Osteocyte (in vitro differentiated cells): ENCODE measurements around the gene CD200R1L. TPM values are rescaled to one million over a fixed set of nuclear protein-coding genes. Genes with fewer than 3 reads are reported as not detected.

ENCODE experiments used
- DNase-seq: peaks from one replicate; pipeline ENCODE4 v3.0.0; 2021; ENCODE audit warnings: mixed read lengths; ENCODE audit not compliant: unreplicated experiment; ENCODE audit errors: extremely low spot score
- H3K27ac Mint-ChIP-seq: one replicate; pipeline ENCODE4 v1.8.0; 2021; ENCODE audit warnings: mild to moderate bottlenecking, mixed read lengths; ENCODE audit not compliant: unreplicated experiment
- H3K27me3 Mint-ChIP-seq: one replicate; pipeline ENCODE4 v1.8.0; 2021; ENCODE audit warnings: mixed read lengths; ENCODE audit not compliant: unreplicated experiment
- H3K36me3 Mint-ChIP-seq: one replicate; pipeline ENCODE4 v1.8.0; 2021; ENCODE audit warnings: mixed read lengths; ENCODE audit not compliant: unreplicated experiment
- H3K4me1 Mint-ChIP-seq: one replicate; pipeline ENCODE4 v1.8.0; 2021; ENCODE audit warnings: mixed read lengths; ENCODE audit not compliant: unreplicated experiment
- H3K4me3 Mint-ChIP-seq: one replicate; pipeline ENCODE4 v1.8.0; 2021; ENCODE audit warnings: mild to moderate bottlenecking, moderate library complexity, mixed read lengths; ENCODE audit not compliant: unreplicated experiment
- H3K9me3 Mint-ChIP-seq: one replicate; pipeline ENCODE4 v1.8.0; 2021; ENCODE audit warnings: mixed read lengths; ENCODE audit not compliant: unreplicated experiment
- CTCF ChIP-seq: fragments of 200-600 bp; sonication (generic); IDR thresholded peaks from 2 replicates; pipeline ENCODE4 v1.5.0; 2021; ENCODE audit warnings: antibody characterized with exemption, mild to moderate bottlenecking, moderate library complexity
- total RNA-seq: library from RNA; stranded (reverse); gene quantifications from 2 replicates; pipeline ENCODE4 v1.2.1, GENCODE V29; 2021

CD200R1L gene
- total RNA-seq, 1 donor from 2014 or later = not detected

- no peak for TF ChIP-seq CTCF
- Mint-ChIP-seq H3K27me3 (no peaks in the 10 kb centered on the region), H3K27ac (no peak overlapping the region), H3K4me3 (no peak overlapping the region), H3K9me3 (peaks cover 5% of the 10 kb centered on the region), H3K4me1 (peaks cover 8% of the 10 kb centered on the region), H3K36me3 (no peaks in the 10 kb centered on the region)
- DNase-seq = no peak
Measured at GRCh38 chr3:112785321-112786001, 61.2 kb downstream of the CD200R1L start.

- DNase-seq = no peak
- Mint-ChIP-seq H3K27ac (no peak overlapping the region), H3K4me3 (no peak overlapping the region), H3K9me3 (no peaks in the 10 kb centered on the region), H3K36me3 (no peaks in the 10 kb centered on the region), H3K27me3 (no peaks in the 10 kb centered on the region), H3K4me1 (peaks cover 31% of the 10 kb centered on the region)
- TF ChIP-seq CTCF = no peak
Measured at GRCh38 chr3:112782491-112782890, 64.2 kb downstream of the CD200R1L start.

GRCh38 chr3:112781599-112781998 is 65.1 kb downstream of the CD200R1L start:
- H3K36me3 Mint-ChIP-seq = no peaks in the 10 kb centered on the region
- H3K27me3 Mint-ChIP-seq = no peaks in the 10 kb centered on the region
- DNase-seq = no peak
- TF ChIP-seq CTCF = no peak
- no peak overlapping the region for H3K27ac Mint-ChIP-seq
- no peaks in the 10 kb centered on the region for H3K9me3 Mint-ChIP-seq
- H3K4me1 Mint-ChIP-seq = peaks cover 38% of the 10 kb centered on the region
- H3K4me3 Mint-ChIP-seq = no peak overlapping the region

GRCh38 chr3:112779558-112780480 is 66.8 kb downstream of the CD200R1L start:
- H3K36me3 Mint-ChIP-seq = no peaks in the 10 kb centered on the region
- H3K4me1 Mint-ChIP-seq = peaks cover 44% of the 10 kb centered on the region
- DNase-seq = no peak
- no peak overlapping the region for H3K4me3 Mint-ChIP-seq
- H3K9me3 Mint-ChIP-seq = no peaks in the 10 kb centered on the region
- H3K27me3 Mint-ChIP-seq = no peaks in the 10 kb centered on the region
- no peak for TF ChIP-seq CTCF
- H3K27ac Mint-ChIP-seq = peak overlapping the region; percentile 86

- peaks cover 52% of the 10 kb centered on the region for H3K4me1 Mint-ChIP-seq
- no peaks in the 10 kb centered on the region for H3K27me3 Mint-ChIP-seq
- no peaks in the 10 kb centered on the region for H3K9me3 Mint-ChIP-seq
- H3K4me3 Mint-ChIP-seq = no peak overlapping the region
- no peak for DNase-seq
- H3K36me3 Mint-ChIP-seq = no peaks in the 10 kb centered on the region
- H3K27ac Mint-ChIP-seq = peak overlapping the region; percentile 86
- no peak for TF ChIP-seq CTCF
Measured at GRCh38 chr3:112779011-112779410, 67.7 kb downstream of the CD200R1L start.
